HG03442 (cell line): Measurements from ENCODE around the gene ANKS1A.
"Not testable (repeated sequence)": the region's sequence is repeated elsewhere in the genome, so short reads cannot be mapped to it uniquely, and the experiment has no call there.

ENCODE experiments used
- ATAC-seq: cut with Tn5 transposase; IDR thresholded peaks from one replicate; pipeline ENCODE4 v1.9.1; 2021; ENCODE audit warnings: mild to moderate bottlenecking, moderate library complexity; ENCODE audit not compliant: unreplicated experiment

Gene ANKS1A, protein sequence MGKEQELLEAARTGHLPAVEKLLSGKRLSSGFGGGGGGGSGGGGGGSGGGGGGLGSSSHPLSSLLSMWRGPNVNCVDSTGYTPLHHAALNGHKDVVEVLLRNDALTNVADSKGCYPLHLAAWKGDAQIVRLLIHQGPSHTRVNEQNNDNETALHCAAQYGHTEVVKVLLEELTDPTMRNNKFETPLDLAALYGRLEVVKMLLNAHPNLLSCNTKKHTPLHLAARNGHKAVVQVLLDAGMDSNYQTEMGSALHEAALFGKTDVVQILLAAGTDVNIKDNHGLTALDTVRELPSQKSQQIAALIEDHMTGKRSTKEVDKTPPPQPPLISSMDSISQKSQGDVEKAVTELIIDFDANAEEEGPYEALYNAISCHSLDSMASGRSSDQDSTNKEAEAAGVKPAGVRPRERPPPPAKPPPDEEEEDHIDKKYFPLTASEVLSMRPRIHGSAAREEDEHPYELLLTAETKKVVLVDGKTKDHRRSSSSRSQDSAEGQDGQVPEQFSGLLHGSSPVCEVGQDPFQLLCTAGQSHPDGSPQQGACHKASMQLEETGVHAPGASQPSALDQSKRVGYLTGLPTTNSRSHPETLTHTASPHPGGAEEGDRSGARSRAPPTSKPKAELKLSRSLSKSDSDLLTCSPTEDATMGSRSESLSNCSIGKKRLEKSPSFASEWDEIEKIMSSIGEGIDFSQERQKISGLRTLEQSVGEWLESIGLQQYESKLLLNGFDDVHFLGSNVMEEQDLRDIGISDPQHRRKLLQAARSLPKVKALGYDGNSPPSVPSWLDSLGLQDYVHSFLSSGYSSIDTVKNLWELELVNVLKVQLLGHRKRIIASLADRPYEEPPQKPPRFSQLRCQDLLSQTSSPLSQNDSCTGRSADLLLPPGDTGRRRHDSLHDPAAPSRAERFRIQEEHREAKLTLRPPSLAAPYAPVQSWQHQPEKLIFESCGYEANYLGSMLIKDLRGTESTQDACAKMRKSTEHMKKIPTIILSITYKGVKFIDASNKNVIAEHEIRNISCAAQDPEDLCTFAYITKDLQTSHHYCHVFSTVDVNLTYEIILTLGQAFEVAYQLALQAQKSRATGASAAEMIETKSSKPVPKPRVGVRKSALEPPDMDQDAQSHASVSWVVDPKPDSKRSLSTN

GRCh38 chr6:34888874-34889555 lies at the start of gene ANKS1A:
TSS of gene ANKS1A (plus strand) at chr6:34889255. CDS start at chr6:34889403, 148 bp downstream.
- no peak for ATAC-seq

DNA sequence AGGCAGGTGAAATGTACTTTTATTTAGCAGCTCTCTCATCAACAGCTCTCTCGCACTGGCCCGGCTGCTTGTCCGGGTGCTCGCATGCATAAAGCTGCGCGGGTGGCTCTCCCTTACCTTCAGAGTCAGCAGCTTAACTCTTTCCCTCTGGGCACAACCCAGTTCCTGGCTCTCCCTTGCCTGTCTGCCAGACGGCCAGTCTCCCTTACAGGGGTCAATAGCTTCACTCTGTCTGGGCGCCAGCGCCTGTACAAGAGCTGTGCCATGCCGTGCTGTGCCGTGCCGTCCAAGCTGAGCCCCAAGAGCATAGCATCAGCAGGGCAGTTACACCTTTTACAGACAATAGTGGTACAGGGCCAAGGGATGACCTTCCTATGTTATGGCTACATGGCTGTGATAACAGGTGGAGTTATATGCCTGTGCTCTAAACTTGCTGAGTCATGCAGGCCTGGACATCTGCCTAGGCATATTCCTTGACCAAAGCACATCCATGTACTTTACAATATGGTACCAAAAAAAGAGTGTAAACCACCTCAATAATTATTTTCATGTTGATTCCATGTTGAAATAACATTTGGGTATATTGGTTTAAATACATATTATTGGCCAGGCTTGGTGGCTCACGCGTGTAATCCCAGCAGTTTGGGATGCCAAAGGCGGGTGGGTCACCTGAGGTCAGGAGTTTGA lies 49.2 kb upstream of the ANKS1A start:
- no peak for ATAC-seq

DNA sequence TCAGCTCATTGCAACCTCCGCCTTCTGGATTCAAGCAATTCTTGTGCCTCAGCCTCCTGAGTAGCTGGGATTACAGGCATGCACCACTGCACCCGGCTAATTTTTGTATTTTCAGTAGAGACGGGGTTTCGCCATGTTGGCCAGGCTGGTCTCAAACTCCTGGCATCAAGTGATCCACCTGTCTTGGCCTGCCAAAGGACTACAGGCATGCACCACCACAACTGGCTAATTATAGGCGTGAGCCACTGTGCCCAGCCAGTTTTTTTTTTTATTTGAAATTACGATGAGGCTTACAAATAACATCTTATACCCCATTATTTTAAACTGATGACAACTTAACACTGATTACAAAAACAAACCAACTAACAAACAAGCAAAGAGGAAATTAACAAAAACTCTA lies 40.0 kb upstream of the ANKS1A start:
- ATAC-seq = not testable (repeated sequence)

GRCh38 chr6:34851361-34851760 lies 37.7 kb upstream of the ANKS1A start:
- ATAC-seq = no peak

GRCh38 chr6:34852406-34853085 lies 36.5 kb upstream of the ANKS1A start:
- ATAC-seq = no peak

GRCh38 chr6:34855463-34855862 lies 33.6 kb upstream of the ANKS1A start:
- no peak for ATAC-seq

GRCh38 chr6:34858681-34859080 lies 30.4 kb upstream of the ANKS1A start:
- ATAC-seq = no peak

DNA sequence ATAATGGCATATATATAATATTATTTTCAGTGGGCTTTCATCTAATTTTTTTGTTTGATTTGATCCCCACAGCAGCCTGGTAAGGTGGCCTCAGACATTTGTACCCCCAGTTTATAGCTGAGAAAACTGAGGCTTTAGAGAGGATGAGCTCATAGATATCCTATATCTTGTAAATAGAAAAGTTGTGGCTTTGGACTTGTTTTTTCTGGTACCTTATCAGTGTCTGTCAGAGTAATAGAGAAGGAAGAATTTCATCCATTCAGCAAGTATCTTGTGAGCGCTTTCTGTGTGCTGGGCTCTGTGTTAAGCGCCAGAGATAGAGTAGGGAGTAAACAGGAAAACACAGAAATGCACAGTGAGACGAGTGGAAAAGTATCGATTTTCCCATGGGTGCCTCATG lies 29.1 kb upstream of the ANKS1A start:
- ATAC-seq = no peak

DNA sequence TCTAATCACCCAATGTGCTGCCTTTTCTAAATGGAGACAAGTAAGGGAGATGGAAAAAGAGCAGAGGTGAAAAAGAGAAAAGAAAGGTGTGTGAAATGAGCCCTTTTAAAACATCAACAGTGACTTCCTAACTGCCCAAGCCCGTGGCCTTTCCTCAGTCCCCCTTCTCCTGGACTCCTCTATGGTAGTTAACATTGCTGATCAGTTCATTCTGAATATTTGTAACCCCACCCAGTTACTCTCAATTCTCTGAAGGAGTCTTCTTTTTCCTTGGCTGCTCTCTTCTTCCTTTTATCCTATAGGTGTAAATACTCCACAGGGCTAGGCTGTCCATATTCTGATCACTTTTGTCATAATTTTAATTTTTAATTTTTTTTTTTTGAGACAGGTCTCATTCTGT lies 28.3 kb upstream of the ANKS1A start:
- ATAC-seq = no peak

- no peak for ATAC-seq
Measured at GRCh38 chr6:34864007-34864406, 25.0 kb upstream of the ANKS1A start.

GRCh38 chr6:34865107-34865506 lies 23.9 kb upstream of the ANKS1A start:
- no peak for ATAC-seq

GRCh38 chr6:34866509-34866908 lies 22.5 kb upstream of the ANKS1A start:
- no peak for ATAC-seq

DNA sequence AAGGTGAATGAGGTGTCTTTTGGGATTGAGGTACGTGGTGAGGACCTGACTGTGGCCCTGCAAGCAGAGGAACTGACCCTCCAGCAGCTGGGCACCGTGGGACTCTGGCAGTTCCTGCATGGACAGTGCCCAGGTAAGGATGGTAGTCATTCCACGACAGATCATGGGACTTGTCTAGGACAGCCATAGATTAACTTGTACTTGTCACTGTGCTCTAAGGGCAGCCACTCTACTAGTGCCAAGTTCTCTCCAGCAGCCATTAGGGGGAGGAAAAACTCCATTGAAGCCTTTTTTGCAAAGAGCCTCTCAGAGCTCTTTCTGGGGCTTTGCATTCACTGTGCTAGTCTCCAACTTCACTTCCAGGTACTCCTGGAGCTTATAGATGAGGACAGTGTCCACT lies 21.6 kb upstream of the ANKS1A start:
- no peak for ATAC-seq

GRCh38 chr6:34871853-34872252 lies 17.2 kb upstream of the ANKS1A start:
- no peak for ATAC-seq

GRCh38 chr6:34872332-34872731 lies 16.7 kb upstream of the ANKS1A start:
- ATAC-seq = no peak

DNA sequence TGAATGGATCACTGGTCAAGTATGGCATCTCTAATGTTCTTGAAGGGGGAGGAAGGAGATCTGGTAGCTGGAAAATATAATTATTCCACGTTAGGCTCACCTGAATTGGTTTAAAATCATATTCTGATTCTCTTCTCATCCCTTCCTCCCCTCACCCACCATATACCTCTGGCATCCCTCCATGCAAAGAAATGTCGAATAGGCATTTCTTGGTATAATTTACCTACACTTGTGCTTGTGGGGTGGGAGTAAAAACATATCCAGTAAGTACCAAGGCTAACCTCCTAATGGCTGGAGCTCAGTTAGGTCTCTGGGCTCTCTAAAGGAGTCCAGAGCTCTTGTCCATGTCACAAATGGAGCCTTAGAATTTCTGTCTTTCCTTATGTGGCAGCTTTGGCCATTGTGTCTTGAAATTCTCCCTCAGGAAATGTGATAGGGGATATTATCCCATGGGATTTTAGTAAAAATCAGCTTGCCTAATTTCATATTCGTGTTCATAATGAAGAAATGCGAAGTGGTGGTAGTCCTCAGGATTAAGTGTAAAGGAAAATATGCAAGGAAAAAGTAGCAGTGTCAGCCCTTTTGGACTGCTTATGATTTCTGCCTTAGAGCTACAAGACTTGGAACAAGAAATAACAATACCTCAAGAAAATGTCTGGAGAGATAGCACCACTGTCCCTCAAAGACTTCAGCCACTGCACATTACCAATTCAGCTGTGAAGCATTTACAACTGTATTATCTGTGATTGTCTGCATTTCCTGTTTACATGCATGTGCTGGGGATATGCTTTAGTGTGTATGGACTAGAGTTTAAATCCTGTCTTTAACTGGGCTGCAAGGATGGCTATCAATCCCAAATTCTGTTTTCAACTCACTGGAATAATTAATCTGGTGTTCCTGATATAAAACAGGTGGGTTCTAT lies 13.5 kb upstream of the ANKS1A start:
- no peak for ATAC-seq

DNA sequence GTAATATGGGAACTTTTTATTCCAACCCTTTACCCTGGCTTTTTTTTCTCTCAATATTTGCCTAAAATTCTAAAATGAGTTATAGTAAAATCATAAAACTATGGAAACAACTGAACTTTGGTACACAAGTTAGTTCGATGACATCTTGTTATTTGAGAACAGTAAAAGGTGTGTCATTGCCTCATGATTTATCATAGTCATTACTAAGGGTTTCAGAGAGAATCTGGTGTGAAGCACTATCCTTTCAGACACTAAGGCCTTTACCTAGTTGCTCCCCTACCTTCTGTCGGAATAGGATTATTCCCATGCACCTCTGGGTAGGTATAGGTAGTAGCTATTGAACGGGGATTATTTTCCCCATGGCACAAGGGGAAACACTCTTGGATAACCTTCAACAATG lies 12.6 kb upstream of the ANKS1A start:
- ATAC-seq = no peak

DNA sequence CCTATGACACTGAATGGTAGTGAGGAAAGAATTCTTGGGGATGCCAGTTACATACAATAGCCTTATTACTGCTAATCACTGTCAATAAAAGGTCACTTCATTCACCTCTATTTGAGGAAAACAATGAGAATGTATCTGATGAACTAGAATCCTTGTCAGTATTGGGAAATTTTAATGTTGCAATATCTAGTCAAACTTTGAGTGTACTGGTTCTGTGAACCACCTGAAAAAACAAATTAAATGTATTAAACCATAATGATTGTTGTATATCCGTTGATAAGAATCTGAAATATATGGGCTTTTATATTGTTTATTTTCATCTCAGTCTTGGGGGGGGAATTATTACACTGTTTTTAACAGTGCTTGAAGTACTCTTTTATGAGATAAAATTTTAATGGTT lies 11.8 kb upstream of the ANKS1A start:
- no peak for ATAC-seq
